Body of pancreas (tissue), 4 donors: Measurements from ENCODE around the gene MYO7B.

Source experiments
- POLR2A ChIP-seq, 3 donors: fragments of 450-650 bp; IDR thresholded peaks; one replicate each; pipeline ENCODE4 v1.6.1; 2016; ENCODE audit warnings: antibody characterized with exemption in 3 of 3, mild to moderate bottlenecking in 2 of 3
- TF ChIP-seq, protein P1 (sequence below), 7 experiments: fragments of 450-650 bp in 4 of 7; fragments of 200-600 bp in 3 of 7; sonication (generic) in 3 of 7; IDR thresholded peaks; one replicate each; pipeline ENCODE4 v1.5.1; 2016 to 2019; ENCODE audit warnings: antibody characterized with exemption in 7 of 7

- TF ChIP-seq, protein P1, sequence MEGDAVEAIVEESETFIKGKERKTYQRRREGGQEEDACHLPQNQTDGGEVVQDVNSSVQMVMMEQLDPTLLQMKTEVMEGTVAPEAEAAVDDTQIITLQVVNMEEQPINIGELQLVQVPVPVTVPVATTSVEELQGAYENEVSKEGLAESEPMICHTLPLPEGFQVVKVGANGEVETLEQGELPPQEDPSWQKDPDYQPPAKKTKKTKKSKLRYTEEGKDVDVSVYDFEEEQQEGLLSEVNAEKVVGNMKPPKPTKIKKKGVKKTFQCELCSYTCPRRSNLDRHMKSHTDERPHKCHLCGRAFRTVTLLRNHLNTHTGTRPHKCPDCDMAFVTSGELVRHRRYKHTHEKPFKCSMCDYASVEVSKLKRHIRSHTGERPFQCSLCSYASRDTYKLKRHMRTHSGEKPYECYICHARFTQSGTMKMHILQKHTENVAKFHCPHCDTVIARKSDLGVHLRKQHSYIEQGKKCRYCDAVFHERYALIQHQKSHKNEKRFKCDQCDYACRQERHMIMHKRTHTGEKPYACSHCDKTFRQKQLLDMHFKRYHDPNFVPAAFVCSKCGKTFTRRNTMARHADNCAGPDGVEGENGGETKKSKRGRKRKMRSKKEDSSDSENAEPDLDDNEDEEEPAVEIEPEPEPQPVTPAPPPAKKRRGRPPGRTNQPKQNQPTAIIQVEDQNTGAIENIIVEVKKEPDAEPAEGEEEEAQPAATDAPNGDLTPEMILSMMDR (IDR thresholded peaks at IDR 0.05): no peak
- no peak for TF ChIP-seq POLR2A (IDR thresholded peaks at IDR 0.05)
These were observed 120.0 kb downstream of the MYO7B start for GRCh38 chr2:127655209-127656073.
